Activated gamma-delta T cell (primary cell): Measurements from ENCODE around the gene PTMS.

Experiments
- DNase-seq: peaks from one replicate; lab custom pipeline; 2025; lab: John Stamatoyannopoulos, UW

Gene PTMS

GRCh38 chr12:6752167-6752920 lies 13.8 kb upstream of the PTMS start:
- DNase-seq, result no peak

- peak; percentile 87 for DNase-seq
Observed at GRCh38 chr12:6752921-6753771, 13.0 kb upstream of the PTMS start, which contains the start of gene MLF2. Gene MLF2, minus strand, starts transcription at chr12:6753141. Its CDS starts 807 bp downstream, at chr12:6752334.

GRCh38 chr12:6753772-6754356 lies 12.3 kb upstream of the PTMS start:
- no peak for DNase-seq

GRCh38 chr12:6754411-6754810 lies 11.8 kb upstream of the PTMS start:
- no peak for DNase-seq

GRCh38 chr12:6757028-6757690 lies 9.0 kb upstream of the PTMS start:
- no peak for DNase-seq

- no peak for DNase-seq
Observed at GRCh38 chr12:6758506-6759095, 7.6 kb upstream of the PTMS start.

- no peak for DNase-seq
Observed at GRCh38 chr12:6759741-6760140, 6.4 kb upstream of the PTMS start.

GRCh38 chr12:6763380-6763779 lies 2.8 kb upstream of the PTMS start:
- no peak for DNase-seq

- DNase-seq, result no peak
Observed at GRCh38 chr12:6764011-6764828, 1.9 kb upstream of the PTMS start.

GRCh38 chr12:6765048-6765633 lies 1.0 kb upstream of the PTMS start:
- no peak for DNase-seq

- peak; percentile 43 for DNase-seq
Observed at GRCh38 chr12:6766651-6767349, 637 bp downstream of the PTMS start.

GRCh38 chr12:6767353-6768319 lies 1.5 kb downstream of the PTMS start:
- DNase-seq, result no peak

GRCh38 chr12:6768437-6768914 lies 2.3 kb downstream of the PTMS start:
- no peak for DNase-seq

GRCh38 chr12:6768990-6769389 lies 2.8 kb downstream of the PTMS start:
- DNase-seq, result no peak

GRCh38 chr12:6769666-6770065 lies 3.5 kb downstream of the PTMS start:
- DNase-seq, result no peak

- DNase-seq, result no peak
Observed at GRCh38 chr12:6770094-6770493, 3.9 kb downstream of the PTMS start.

GRCh38 chr12:6770600-6770999 lies 4.4 kb downstream of the PTMS start:
- no peak for DNase-seq

GRCh38 chr12:6771091-6771495 lies 4.9 kb downstream of the PTMS start:
- DNase-seq, result no peak
